ENCODE measurements around the gene NES. TPM values are rescaled to one million over a fixed set of nuclear protein-coding genes. Genes with fewer than 3 reads are reported as not detected.

NES gene
- total RNA-seq, 1 donor from 2014 or later, result 265 TPM

DNA sequence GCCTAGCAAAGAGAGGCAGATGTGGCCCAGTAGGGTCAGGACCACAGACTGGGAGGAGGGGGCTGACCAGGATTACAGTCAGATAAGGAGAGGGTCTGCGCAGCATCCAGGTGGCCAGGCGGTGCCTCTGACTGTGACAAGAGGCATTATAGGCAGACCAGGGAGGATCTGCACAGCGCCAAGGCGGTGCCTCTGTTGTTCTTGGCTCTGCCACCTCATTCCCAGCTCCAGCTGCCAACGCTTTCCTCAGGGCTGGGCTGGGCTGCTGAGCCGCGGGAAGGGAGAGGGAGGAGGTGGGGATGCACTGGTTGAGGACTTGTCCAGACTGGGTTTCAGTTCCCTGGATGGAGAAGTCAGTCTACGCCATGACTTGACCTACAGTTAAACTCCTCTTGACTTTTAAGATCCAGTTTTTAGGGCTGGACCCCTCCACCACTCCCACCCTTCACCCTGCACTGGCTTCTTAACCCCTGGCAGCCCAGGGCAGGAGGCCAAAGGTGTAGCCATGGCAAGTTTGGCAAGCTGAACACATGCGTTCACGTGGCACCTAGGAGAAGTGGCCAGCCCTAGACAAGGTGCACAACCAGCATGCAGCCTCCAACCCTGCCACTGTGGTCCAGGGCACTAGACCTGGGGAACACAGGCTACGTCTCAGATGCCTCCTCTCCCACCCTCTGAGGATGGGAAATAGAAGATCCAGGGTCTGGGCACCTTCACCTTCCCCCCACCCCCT, 32.7 kb upstream of the NES start:
- peak overlapping the region; percentile 86 for H3K4me3 Mint-ChIP-seq
- no peaks in the 10 kb centered on the region for H3K36me3 Mint-ChIP-seq (ENCODE audit: low read depth)
- peaks cover 60% of the 10 kb centered on the region for H3K4me1 Mint-ChIP-seq
- no peak overlapping the region for H3K27ac Mint-ChIP-seq (ENCODE audit: unreplicated experiment)
- peaks cover 20% of the 10 kb centered on the region for H3K27me3 Mint-ChIP-seq (ENCODE audit: low read depth)
- no peaks in the 10 kb centered on the region for H3K9me3 Mint-ChIP-seq
- DNase-seq (ENCODE audit: low read depth, low spot score), result no peak
- TF ChIP-seq, protein P1, sequence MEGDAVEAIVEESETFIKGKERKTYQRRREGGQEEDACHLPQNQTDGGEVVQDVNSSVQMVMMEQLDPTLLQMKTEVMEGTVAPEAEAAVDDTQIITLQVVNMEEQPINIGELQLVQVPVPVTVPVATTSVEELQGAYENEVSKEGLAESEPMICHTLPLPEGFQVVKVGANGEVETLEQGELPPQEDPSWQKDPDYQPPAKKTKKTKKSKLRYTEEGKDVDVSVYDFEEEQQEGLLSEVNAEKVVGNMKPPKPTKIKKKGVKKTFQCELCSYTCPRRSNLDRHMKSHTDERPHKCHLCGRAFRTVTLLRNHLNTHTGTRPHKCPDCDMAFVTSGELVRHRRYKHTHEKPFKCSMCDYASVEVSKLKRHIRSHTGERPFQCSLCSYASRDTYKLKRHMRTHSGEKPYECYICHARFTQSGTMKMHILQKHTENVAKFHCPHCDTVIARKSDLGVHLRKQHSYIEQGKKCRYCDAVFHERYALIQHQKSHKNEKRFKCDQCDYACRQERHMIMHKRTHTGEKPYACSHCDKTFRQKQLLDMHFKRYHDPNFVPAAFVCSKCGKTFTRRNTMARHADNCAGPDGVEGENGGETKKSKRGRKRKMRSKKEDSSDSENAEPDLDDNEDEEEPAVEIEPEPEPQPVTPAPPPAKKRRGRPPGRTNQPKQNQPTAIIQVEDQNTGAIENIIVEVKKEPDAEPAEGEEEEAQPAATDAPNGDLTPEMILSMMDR (conservative IDR thresholded peaks at IDR 0.05), result no peak

DNA sequence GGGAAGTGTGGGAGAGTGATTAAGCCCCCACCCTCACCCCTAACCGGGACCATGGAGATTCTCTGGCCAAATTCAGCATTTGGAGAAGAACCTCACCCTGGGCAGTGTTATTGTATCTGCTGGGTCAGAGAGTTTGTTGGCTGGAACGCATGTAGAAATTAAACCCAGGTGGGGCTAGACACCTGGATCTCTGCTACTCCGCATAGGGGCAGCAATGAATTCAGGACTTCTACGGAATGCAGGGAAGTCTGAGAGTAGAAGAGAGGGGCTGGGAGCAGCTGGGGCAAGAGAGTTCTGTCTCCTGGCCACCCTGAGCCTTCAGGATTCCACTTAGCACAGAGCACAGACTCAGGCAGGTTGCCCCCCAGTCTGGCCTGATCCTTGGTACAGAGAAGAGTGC, 31.8 kb upstream of the NES start:
- Mint-ChIP-seq H3K9me3 (no peaks in the 10 kb centered on the region), H3K27ac (ENCODE audit: unreplicated experiment) (peak overlapping the region; percentile 96), H3K27me3 (ENCODE audit: low read depth) (peaks cover 27% of the 10 kb centered on the region), H3K36me3 (ENCODE audit: low read depth) (no peaks in the 10 kb centered on the region), H3K4me1 (peaks cover 64% of the 10 kb centered on the region), H3K4me3 (peak overlapping the region; percentile 86)
- no peak for DNase-seq (ENCODE audit: low read depth, low spot score)
- TF ChIP-seq, protein P1 (conservative IDR thresholded peaks at IDR 0.05), result no peak

DNA sequence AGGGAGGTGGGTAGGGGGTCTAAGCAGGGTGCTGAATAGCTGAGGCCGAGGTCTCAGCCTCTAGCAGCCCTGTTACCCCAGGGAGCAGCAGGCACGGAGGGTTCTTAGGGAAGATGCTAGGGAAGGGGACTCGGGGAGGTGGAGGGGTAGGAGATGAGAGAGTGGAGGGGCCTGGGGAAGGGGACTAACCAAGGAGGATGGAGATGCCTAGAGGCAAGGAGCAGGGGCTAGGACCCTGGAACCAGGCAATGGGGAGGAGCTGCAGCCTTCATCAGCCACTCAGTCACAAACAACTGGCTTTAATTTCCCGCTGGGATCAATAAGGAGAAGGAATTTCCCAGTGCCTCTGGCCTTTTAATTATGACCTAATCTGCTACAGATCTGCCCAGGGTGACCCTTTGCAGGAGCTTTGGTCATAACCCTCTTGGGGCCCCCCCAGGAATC, 31.0 kb upstream of the NES start:
- H3K27me3 Mint-ChIP-seq (ENCODE audit: low read depth), result peaks cover 30% of the 10 kb centered on the region
- peak overlapping the region; percentile 96 for H3K27ac Mint-ChIP-seq (ENCODE audit: unreplicated experiment)
- DNase-seq (ENCODE audit: low read depth, low spot score), result no peak
- H3K4me1 Mint-ChIP-seq, result peaks cover 71% of the 10 kb centered on the region
- H3K36me3 Mint-ChIP-seq (ENCODE audit: low read depth), result no peaks in the 10 kb centered on the region
- no peaks in the 10 kb centered on the region for H3K9me3 Mint-ChIP-seq
- TF ChIP-seq, protein P1 (conservative IDR thresholded peaks at IDR 0.05), result no peak
- peak overlapping the region; percentile 86 for H3K4me3 Mint-ChIP-seq

DNA sequence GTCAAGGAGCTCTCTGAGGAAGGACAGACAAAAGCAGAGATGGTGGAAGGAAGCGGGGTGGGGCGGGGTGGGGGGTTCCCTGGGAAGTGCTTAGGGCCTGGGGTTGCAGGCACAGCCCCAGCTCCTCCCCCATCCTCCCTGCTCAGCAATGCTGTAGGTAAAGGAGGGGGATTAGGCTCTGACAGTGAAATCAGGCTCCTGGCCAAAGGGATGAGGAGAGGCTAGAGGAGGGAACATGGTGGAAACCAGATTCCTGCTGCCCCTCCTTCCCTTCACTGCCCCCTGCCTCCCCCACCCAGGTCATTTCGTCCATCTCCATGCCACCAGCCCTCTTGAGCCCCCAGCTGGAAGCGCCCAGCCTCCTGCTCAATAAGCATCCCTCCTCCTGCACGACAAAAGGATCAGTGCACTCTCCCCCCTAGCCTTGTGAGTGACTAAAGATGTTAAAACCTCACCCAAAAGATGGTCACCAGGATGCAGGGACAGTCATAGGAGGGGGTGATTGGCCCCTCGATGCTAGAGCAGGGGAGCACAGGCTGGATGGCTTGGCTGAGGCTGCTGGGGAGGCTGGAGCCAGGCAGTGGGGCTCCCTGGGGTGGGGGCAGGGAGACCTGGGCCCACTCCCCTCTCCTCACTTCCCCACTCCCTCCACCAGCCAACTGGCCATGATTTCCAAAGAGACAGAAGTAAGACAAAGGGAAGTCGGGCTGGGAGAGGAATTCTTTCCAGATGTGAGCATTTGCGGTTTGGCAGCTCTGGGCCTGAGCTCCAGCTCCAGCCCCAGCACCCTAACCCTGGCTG, 30.4 kb upstream of the NES start:
- Mint-ChIP-seq H3K9me3 (no peaks in the 10 kb centered on the region), H3K4me1 (peaks cover 78% of the 10 kb centered on the region), H3K4me3 (peak overlapping the region; percentile 95), H3K27me3 (ENCODE audit: low read depth) (peaks cover 30% of the 10 kb centered on the region), H3K27ac (ENCODE audit: unreplicated experiment) (peak overlapping the region; percentile 99), H3K36me3 (ENCODE audit: low read depth) (no peaks in the 10 kb centered on the region)
- no peak for DNase-seq (ENCODE audit: low read depth, low spot score)
- TF ChIP-seq, protein P1 (conservative IDR thresholded peaks at IDR 0.05), result no peak

DNA sequence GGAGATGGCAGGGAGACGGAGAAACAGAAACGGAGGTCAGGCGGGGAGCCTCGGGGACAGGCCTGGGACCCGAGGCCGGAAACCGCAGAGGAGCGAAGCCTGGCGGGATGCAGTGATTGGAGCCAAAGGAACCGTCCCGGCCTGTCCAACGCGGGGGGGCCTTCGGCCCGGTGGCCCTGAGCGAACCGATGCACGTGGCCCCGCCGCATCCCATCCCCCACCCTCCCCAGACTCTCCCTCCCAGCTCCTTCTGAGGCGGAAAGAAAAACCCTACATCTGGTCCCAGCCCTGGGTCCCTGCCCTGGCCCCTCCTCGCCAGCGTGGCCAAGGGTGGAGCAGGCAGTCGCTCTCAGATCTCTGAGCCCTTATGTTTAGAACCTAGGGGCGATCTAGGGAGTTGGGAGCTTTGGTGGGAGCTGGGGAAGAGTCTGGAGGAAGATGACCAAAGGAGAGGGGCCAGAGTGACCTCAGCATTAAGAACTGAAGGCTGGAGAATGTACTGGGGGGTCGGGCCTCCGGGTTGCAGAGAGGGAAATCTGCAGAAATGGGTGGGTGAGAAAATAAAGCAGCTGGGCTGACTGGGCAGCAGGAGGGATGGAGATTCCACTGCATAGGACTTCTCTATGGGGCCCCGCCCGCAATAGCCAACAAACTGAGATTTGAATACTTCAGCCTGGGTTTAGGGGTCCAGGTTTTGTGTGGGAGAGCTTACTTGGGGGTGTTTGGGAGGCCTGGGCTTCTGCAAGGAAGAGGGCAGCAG, 29.6 kb upstream of the NES start:
- Mint-ChIP-seq H3K27me3 (ENCODE audit: low read depth) (peaks cover 30% of the 10 kb centered on the region), H3K4me3 (peak overlapping the region; percentile 95), H3K4me1 (peaks cover 82% of the 10 kb centered on the region), H3K36me3 (ENCODE audit: low read depth) (no peaks in the 10 kb centered on the region), H3K27ac (ENCODE audit: unreplicated experiment) (peak overlapping the region; percentile 99), H3K9me3 (no peaks in the 10 kb centered on the region)
- DNase-seq (ENCODE audit: low read depth, low spot score), result no peak
- TF ChIP-seq, protein P1 (conservative IDR thresholded peaks at IDR 0.05), result no peak

Data from neural crest cell (in vitro differentiated cells).